ENCODE results near the gene NOS2.

NOS2 gene

GRCh38 chr17:27778183-27778582 is 22.1 kb downstream of the NOS2 start:
- Histone ChIP-seq H3K79me2 (ENCODE audit: insufficient read depth, low read depth) (no peaks in the 10 kb centered on the region), H3K4me1 (ENCODE audit: low read depth, poor library complexity, severe bottlenecking) (no peaks in the 10 kb centered on the region), H3K27ac (no peak overlapping the region), H3K4me2 (no peak overlapping the region), H3K36me3 (ENCODE audit: insufficient read depth) (no peaks in the 10 kb centered on the region), H3K4me3 (IDR thresholded peaks at IDR 0.05; ENCODE audit: insufficient read depth, low read depth, low read length) (no peak overlapping the region), H3K27me3 (ENCODE audit: insufficient read depth, low read depth) (no peaks in the 10 kb centered on the region), H3K9ac (no peak overlapping the region), H4K20me1 (ENCODE audit: insufficient read depth) (no peaks in the 10 kb centered on the region), H2AFZ (ENCODE audit: low read depth) (no peak overlapping the region)
- no peak for TF ChIP-seq CTCF (conservative IDR thresholded peaks at IDR 0.05; ENCODE audit: low read depth, low read length)

- Histone ChIP-seq H3K27ac (no peak overlapping the region), H3K4me1 (ENCODE audit: low read depth, poor library complexity, severe bottlenecking) (no peaks in the 10 kb centered on the region), H3K27me3 (ENCODE audit: insufficient read depth, low read depth) (no peaks in the 10 kb centered on the region), H3K36me3 (ENCODE audit: insufficient read depth) (no peaks in the 10 kb centered on the region), H3K4me3 (IDR thresholded peaks at IDR 0.05; ENCODE audit: insufficient read depth, low read depth, low read length) (no peak overlapping the region), H4K20me1 (ENCODE audit: insufficient read depth) (no peaks in the 10 kb centered on the region), H3K4me2 (no peak overlapping the region), H2AFZ (ENCODE audit: low read depth) (no peak overlapping the region), H3K9ac (no peak overlapping the region), H3K79me2 (ENCODE audit: insufficient read depth, low read depth) (no peaks in the 10 kb centered on the region)
- TF ChIP-seq CTCF (conservative IDR thresholded peaks at IDR 0.05; ENCODE audit: low read depth, low read length): no peak
These were observed 23.3 kb downstream of the NOS2 start for GRCh38 chr17:27776882-27777624.

- Histone ChIP-seq H3K4me2 (no peak overlapping the region), H3K79me2 (ENCODE audit: insufficient read depth, low read depth) (no peaks in the 10 kb centered on the region), H3K36me3 (ENCODE audit: insufficient read depth) (no peaks in the 10 kb centered on the region), H4K20me1 (ENCODE audit: insufficient read depth) (no peaks in the 10 kb centered on the region), H3K4me1 (ENCODE audit: low read depth, poor library complexity, severe bottlenecking) (no peaks in the 10 kb centered on the region), H3K27ac (no peak overlapping the region), H3K27me3 (ENCODE audit: insufficient read depth, low read depth) (no peaks in the 10 kb centered on the region; the same call in 1 of the 2 replicates), H3K4me3 (IDR thresholded peaks at IDR 0.05; ENCODE audit: insufficient read depth, low read depth, low read length) (no peak overlapping the region), H3K9ac (no peak overlapping the region), H2AFZ (ENCODE audit: low read depth) (no peak overlapping the region)
- no peak for TF ChIP-seq CTCF (conservative IDR thresholded peaks at IDR 0.05; ENCODE audit: low read depth, low read length)
These were observed 28.7 kb downstream of the NOS2 start for GRCh38 chr17:27771586-27771985.

GRCh38 chr17:27770877-27771276 is 29.5 kb downstream of the NOS2 start:
- Histone ChIP-seq H3K36me3 (ENCODE audit: insufficient read depth) (no peaks in the 10 kb centered on the region), H3K4me1 (ENCODE audit: low read depth, poor library complexity, severe bottlenecking) (no peaks in the 10 kb centered on the region), H3K4me3 (IDR thresholded peaks at IDR 0.05; ENCODE audit: insufficient read depth, low read depth, low read length) (no peak overlapping the region), H3K79me2 (ENCODE audit: insufficient read depth, low read depth) (no peaks in the 10 kb centered on the region), H4K20me1 (ENCODE audit: insufficient read depth) (no peaks in the 10 kb centered on the region), H3K27ac (no peak overlapping the region), H2AFZ (ENCODE audit: low read depth) (no peak overlapping the region), H3K4me2 (no peak overlapping the region), H3K27me3 (ENCODE audit: insufficient read depth, low read depth) (no peaks in the 10 kb centered on the region; the same call in 1 of the 2 replicates), H3K9ac (no peak overlapping the region)
- TF ChIP-seq CTCF (conservative IDR thresholded peaks at IDR 0.05; ENCODE audit: low read depth, low read length): no peak
